ENCODE data around the gene TDP1. TPM values are rescaled to one million over a fixed set of nuclear protein-coding genes. Genes with fewer than 3 reads are reported as not detected.

The TDP1 gene
- polyA plus RNA-seq, 5 donors = 12.6 to 20.7 (median 18.2) TPM

Other genes starting within 250 kb of the TDP1 start
- gene EFCAB11, start 1.2 kb upstream of the TDP1 start, polyA plus RNA-seq (ENCODE audit: insufficient read depth in 1 of 5, insufficient read length in 5 of 5, low replicate concordance in 1 of 5) = 10 to 100 TPM in 4 of 5 donors, 1 to 10 TPM in 1; 9.0 to 18.1 (median 15.2) TPM
- gene KCNK13, start 106.1 kb downstream of the TDP1 start, polyA plus RNA-seq (ENCODE audit: insufficient read depth in 1 of 5, insufficient read length in 5 of 5, low replicate concordance in 1 of 5) = under 1 TPM; 0.15 to 0.24 (median 0.16) TPM

All from right lung (tissue), 5 donors.